Lower leg skin (tissue), 3 donors: Measurements from ENCODE around the gene HSDL2.

Experiments
- POLR2A ChIP-seq, 2 donors: fragments of 450-650 bp; IDR thresholded peaks; one replicate each; pipeline ENCODE4 v1.6.1; 2016 to 2017; ENCODE audit warnings: antibody characterized with exemption in 2 of 2, mild to moderate bottlenecking in 1 of 2, moderate library complexity in 1 of 2
- TF ChIP-seq, protein P1 (sequence below), 3 donors: fragments of 450-650 bp; IDR thresholded peaks; one replicate each; pipeline ENCODE4 v1.5.1; 2016; ENCODE audit warnings: antibody characterized with exemption in 3 of 3, mild to moderate bottlenecking in 3 of 3, moderate library complexity in 2 of 3

DNA sequence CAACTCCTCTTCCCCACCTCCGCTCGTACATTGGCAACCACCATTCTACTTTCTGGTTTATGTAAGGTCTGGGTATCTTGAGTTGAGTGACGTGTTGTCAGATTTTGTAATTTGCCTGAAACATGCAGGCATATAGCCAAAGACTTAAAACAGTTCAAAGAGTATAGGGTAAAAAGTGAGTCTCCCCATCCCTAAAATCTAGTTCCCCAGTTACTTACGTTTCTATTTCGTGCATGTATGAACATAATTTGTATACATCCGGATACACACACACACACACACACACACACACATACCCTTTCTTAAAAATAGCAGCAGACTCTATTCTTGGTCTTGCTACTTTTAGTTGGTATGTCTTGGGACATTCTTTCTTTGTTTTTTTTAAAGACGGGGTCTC is 915 bp downstream of the HSDL2 start:
- TF ChIP-seq, protein P1, sequence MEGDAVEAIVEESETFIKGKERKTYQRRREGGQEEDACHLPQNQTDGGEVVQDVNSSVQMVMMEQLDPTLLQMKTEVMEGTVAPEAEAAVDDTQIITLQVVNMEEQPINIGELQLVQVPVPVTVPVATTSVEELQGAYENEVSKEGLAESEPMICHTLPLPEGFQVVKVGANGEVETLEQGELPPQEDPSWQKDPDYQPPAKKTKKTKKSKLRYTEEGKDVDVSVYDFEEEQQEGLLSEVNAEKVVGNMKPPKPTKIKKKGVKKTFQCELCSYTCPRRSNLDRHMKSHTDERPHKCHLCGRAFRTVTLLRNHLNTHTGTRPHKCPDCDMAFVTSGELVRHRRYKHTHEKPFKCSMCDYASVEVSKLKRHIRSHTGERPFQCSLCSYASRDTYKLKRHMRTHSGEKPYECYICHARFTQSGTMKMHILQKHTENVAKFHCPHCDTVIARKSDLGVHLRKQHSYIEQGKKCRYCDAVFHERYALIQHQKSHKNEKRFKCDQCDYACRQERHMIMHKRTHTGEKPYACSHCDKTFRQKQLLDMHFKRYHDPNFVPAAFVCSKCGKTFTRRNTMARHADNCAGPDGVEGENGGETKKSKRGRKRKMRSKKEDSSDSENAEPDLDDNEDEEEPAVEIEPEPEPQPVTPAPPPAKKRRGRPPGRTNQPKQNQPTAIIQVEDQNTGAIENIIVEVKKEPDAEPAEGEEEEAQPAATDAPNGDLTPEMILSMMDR (IDR thresholded peaks at IDR 0.05) = no peak
- no peak for TF ChIP-seq POLR2A (IDR thresholded peaks at IDR 0.05)
